ENCODE measurements around the gene CD101. TPM values are rescaled to one million over a fixed set of nuclear protein-coding genes. Genes with fewer than 3 reads are reported as not detected.
A peak's percentile ranks its signal among the peaks of the same experiment; 100 is the strongest.

The CD101 gene
- total RNA-seq, 1 experiment from 2014 or later: not detected

DNA sequence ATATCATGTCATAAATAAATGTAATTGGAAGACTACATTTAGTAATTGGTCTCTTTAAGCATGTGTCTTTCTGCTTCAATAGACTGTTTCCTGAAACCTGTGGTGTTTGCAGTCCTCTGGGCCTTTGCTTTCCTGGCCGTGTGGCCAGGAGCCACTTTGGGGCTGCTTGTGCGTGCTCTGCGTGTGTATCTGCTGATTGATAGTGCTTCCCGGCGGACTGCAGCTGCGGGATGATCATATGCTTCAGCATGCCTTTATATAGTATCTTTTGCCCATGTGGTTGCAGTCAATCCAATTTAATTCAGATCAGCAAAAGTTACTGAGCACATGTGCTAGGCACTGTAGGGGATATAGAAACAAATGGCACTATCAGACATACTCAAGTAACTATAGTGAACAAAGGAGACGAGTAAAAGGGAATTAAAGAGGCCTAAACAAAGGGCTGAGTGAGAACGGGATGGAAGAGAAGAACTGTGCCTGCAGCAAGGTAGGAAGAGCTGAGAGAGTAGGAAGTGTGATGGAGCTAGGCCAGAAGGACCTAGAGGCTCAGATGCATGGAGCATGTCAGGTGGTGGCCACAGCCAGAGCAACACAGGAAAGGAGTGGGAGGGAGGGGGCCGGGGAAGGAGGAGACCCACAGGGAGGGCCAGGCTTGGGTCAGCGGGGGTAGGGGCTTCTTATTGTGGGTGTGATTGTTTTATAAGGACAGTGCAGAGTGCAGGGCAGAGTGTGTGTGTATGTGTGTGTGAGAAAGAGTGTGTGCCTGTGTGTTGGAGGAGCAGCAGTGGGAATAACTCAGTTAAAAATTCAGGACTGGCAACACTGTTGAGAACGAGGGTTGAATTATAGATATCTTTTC lies 31.4 kb downstream of the CD101 start:
- no peak for DNase-seq (ENCODE audit: low read depth, low spot score)
- in situ Hi-C loops (cut with HindIII; ENCODE audit: low pct_unique_long_range_greater_than_20kb, low sequenced_read_pairs): no loop called here

DNA sequence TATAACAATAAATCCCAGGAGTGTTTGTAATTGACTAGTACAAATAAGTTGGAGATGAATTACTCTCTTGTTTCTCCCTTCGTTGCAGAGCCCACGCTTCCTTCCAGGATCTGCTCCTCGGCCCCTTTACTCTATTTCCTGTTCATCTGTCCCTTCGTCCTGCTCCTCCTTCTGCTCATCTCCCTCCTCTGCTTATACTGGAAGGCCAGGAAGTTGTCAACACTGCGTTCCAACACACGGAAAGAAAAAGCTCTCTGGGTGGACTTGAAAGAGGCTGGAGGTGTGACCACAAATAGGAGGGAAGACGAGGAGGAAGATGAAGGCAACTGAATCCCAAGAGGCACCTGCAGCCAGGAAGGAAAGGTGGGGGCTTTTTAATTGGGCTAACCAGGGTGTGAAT lies 32.2 kb downstream of the CD101 start:
- no peak for DNase-seq (ENCODE audit: low read depth, low spot score)
- in situ Hi-C loops (cut with HindIII; ENCODE audit: low pct_unique_long_range_greater_than_20kb, low sequenced_read_pairs): no loop called here

DNA sequence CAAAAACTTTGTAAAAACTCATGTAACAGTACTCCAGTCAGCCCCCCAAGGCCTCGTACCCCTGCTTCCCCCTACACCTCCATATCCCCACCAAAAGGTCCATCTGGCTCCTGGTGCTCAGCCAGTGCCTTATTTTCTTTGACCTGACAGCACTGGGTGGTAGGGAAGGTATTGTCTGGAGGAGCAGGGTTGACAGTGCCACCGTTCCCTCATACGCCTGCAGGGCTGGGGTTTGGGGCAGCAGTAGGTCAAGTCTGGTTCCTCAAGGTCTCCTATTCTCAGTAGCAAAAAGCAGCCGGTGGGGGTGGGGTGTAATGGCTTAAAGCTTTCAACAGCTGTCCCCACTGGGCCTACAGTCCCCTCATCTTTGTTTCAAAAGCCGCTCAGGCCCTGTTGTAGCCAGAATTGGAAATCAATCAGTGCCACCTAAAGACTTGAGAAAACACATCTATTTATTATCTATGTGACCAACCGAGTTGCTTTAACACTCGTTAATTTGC lies 33.3 kb downstream of the CD101 start:
- no peak for DNase-seq (ENCODE audit: low read depth, low spot score)
- in situ Hi-C loops (cut with HindIII; ENCODE audit: low pct_unique_long_range_greater_than_20kb, low sequenced_read_pairs): no loop called here

DNA sequence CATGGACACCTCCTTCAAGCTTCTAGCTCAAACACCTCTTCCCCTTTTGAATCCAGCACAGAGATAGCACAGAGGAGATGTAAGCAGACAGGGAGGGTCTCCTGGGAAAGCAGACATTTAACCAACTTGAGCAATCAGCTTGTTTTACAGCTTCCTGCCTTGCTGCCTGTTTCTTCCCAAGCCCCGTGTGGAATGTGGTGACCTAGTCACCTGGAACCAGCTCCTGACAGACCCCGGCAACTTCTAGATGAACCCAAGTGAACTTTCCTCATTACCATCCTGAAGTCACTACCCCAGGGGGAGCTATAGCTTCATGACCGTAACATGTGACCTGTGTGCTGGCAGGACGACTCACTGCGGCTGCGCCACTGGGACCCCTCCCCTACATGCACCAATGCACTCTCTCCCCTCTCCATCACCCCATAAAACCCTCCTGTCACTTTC lies 34.5 kb downstream of the CD101 start:
- in situ Hi-C loops (cut with HindIII; ENCODE audit: low pct_unique_long_range_greater_than_20kb, low sequenced_read_pairs): no loop called here
- DNase-seq (ENCODE audit: low read depth, low spot score): no peak

DNA sequence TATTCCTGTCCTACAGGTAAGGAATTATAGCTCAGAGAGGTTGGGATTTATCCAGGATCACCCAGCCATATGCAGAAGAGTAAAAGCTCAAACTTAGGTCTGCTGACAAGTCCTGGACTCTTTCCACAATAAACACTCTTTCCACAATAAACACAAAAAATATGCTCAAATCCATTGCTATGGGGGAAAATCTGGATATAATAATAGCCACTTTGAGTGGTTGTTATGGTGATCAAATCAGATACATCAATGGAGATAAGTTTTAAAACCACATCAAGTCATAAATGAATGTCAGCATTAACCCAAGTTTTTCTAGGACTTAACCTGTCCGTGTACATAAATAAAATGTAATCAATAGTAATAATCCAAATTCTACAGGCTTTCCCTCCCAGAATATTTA lies 36.2 kb downstream of the CD101 start:
- DNase-seq (ENCODE audit: low read depth, low spot score): no peak
- in situ Hi-C loops (cut with HindIII; ENCODE audit: low pct_unique_long_range_greater_than_20kb, low sequenced_read_pairs): no loop called here

DNA sequence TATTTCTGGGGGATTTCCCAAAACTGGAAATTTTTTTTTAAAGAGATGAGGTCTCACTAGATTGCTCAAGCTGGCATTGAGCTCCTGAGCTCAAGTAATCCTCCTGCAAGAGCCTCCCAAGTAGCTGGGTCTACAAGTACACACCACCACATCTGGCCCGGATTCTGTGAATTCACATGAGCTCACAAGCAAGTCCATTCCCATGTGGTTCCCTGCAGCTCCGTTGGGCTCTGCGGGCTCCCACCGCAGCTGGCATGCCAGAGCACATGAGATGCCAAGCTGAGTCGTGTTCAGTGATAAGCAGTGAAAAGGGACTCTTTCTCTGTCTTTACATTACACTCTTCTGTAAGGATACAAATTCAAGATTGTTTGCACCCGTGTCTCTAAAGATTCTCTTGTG lies 36.7 kb downstream of the CD101 start:
- in situ Hi-C loops (cut with HindIII; ENCODE audit: low pct_unique_long_range_greater_than_20kb, low sequenced_read_pairs): no loop called here
- no peak for DNase-seq (ENCODE audit: low read depth, low spot score)

DNA sequence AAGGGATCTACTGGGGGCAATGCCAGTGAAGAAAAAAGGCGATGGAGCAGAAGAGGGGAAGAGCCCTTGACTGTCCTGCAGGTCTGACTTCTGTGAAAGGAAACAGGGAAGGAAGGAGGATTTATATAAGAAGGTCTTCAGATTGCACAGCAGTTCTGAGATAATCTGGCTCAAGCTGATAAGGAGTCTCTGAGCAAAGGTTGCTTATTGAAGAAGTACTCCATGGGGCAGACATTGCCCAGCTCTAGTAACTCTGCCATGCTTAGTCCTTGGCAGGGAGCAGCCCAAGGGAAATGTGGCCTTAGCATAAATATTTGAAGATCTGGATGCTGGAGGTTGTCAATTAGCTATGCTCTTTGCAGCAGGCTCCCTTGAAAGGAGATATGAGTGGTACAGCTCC lies 42.7 kb downstream of the CD101 start:
- in situ Hi-C loops (cut with HindIII; ENCODE audit: low pct_unique_long_range_greater_than_20kb, low sequenced_read_pairs): no loop called here
- DNase-seq (ENCODE audit: low read depth, low spot score): no peak

DNA sequence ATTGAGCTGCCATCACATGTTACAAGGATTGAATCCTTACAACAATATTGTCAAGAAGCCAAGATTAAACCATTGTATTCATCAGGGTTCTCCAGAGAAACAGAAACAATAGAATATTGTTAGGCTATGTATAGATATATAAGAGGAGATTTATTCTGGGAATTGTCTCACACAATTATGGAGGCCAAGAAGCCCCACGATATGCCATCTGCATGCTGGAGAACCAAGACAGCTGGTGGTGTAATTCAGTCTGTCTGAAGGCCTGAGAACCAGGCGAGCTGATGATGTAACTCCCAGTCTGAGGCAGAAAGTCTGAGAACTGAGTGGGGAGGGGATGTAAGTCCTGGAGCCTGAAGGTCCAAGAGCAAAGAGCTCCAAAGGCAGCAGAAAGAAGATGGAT lies 44.1 kb downstream of the CD101 start:
- in situ Hi-C loops (cut with HindIII; ENCODE audit: low pct_unique_long_range_greater_than_20kb, low sequenced_read_pairs): no loop called here
- DNase-seq (ENCODE audit: low read depth, low spot score): peak; percentile 7

DNA sequence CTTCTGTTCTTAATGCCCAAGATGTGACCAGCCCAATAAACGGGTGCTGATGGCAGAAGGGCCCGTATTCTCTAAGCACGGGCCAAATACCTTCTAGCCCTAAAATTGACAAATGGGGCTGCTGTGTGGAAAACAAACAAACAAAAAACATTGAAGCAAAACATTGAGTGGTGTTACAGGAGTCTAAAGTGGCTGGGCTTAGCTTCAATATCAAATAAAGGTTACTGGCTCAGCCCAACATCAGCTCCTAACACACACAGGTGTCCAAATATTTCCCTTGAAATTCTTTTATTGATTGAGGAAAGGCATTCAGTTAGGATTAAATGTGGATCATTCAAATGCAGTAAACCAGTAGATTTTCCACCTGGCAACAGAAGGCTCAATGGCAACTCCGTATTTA lies 45.2 kb downstream of the CD101 start:
- in situ Hi-C loops (cut with HindIII; ENCODE audit: low pct_unique_long_range_greater_than_20kb, low sequenced_read_pairs): no loop called here
- no peak for DNase-seq (ENCODE audit: low read depth, low spot score)

DNA sequence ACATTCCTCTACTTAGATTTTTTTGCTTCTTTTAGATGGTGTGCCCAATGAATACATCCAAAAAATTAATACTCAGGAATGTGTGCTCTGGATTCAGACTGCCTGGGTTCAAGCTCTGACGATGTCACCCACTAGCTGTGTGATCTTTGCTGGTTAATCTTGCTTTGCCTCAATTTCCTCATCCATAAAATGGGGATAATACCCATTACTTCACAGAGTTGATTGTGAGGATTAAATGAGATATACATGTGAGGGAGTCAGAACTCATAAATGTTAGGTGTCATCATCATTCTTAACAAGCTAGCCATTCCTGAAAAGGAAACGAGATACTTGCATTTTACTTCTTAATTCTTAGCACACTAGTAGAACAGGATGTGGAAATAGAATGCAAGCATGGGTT lies 45.7 kb downstream of the CD101 start:
- no peak for DNase-seq (ENCODE audit: low read depth, low spot score)
- in situ Hi-C loops (cut with HindIII; ENCODE audit: low pct_unique_long_range_greater_than_20kb, low sequenced_read_pairs): no loop called here

DNA sequence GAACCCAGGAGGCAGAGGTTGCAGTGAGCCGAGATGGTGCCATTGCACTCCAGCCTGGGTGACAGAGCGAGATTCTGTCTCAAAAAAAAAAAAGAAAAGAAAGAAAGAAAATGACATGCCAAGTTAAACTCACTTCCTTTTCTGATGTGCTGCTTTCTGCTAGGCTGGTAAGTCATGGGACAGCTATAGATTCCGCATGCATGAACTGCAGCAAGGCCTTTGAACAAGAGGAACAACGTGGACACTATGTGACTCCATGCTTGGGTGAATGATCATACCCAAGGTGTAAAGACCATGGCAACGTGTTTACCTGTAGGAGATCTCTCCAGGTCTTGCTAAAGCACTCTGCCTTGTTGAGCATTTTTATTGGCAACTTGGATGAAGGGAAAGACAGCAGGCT lies 48.3 kb downstream of the CD101 start:
- in situ Hi-C loops (cut with HindIII; ENCODE audit: low pct_unique_long_range_greater_than_20kb, low sequenced_read_pairs): loop anchor here (25.0 kb wide), 2 partner anchors 163 to 237 kb away; no protein-coding TSS in a partner anchor
- no peak for DNase-seq (ENCODE audit: low read depth, low spot score)

DNA sequence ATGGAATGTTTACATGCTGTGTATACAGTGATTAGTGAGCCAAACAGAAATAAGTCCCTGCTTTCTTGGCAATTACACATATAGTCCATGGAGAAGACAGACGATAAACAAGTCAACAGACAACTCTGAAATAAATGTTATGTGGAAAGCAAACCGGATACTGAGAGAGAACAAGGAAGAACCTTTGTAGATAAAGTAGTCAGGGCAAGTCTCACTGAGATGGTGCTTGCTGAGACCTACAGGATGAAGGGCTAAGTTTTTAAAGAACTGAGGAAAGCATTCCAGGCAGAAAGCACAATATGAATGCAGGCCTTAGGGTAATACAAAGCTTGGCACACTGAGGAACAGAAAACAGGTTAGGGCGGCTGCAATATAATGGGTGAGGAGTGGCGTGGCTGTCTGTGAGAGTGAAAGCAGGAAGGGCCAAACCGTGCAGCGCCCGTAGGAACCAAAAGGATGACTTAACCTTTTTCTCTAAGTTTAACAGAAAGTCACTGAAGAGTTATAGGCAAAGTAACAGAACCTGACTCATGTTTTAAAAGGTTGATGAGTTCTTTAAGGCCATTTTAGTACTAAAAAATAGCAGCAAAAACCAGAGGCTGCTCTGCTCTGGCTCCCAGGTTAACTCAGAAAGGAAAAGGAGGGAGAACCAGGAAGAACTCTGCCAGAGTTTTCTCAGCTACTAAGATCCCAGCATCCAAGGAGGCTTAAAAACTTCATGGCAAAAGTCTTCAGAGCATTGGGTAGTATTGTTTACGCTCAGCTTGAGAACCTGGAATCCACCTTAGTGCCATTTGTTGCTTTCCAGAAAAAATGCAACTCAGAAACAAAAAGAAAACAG lies 49.9 kb downstream of the CD101 start:
- in situ Hi-C loops (cut with HindIII; ENCODE audit: low pct_unique_long_range_greater_than_20kb, low sequenced_read_pairs): loop anchor here (25.0 kb wide), 2 partner anchors 164 to 236 kb away; no protein-coding TSS in a partner anchor
- peak; percentile 11 for DNase-seq (ENCODE audit: low read depth, low spot score)

DNA sequence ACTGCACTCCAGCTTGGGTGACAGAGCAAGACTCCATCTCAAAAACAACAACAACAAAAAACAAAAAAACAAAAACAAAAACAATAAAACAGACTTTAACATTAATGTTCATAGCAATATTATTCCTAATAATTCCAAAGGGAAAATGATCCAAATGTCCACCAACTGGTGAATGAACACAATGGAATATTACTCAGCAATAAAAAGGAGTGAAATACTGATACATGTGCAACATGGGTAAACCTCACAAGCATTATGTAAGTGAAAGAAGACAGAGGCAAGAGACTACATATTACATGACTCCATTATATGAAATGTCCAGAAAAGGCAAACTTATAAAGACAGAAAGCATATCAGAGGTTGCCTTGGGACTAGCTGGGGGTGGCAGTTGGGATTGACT lies 52.5 kb downstream of the CD101 start:
- in situ Hi-C loops (cut with HindIII; ENCODE audit: low pct_unique_long_range_greater_than_20kb, low sequenced_read_pairs): loop anchor here (25.0 kb wide), 2 partner anchors 167 to 233 kb away; no protein-coding TSS in a partner anchor
- no peak for DNase-seq (ENCODE audit: low read depth, low spot score)

DNA sequence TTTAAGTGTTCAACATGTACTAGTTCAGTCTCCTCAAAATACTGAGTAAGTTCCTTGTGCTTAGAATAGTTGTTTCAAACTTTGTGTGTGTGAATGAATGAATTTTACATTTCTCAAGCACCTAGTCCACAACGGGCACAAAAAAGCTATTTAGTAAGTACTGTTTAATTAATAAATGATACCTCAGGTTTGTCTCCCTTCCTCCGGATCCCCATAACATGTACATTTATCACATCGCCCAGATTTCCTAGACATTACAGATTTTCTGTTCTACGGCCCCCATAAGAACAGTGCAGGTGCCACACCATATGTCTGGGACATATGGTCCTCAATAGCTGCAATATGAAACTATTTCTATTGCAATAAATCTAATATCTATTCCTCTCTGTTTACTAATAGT lies 57.2 kb downstream of the CD101 start:
- in situ Hi-C loops (cut with HindIII; ENCODE audit: low pct_unique_long_range_greater_than_20kb, low sequenced_read_pairs): loop anchor here (25.0 kb wide), 2 partner anchors 172 to 228 kb away; no protein-coding TSS in a partner anchor
- no peak for DNase-seq (ENCODE audit: low read depth, low spot score)

DNA sequence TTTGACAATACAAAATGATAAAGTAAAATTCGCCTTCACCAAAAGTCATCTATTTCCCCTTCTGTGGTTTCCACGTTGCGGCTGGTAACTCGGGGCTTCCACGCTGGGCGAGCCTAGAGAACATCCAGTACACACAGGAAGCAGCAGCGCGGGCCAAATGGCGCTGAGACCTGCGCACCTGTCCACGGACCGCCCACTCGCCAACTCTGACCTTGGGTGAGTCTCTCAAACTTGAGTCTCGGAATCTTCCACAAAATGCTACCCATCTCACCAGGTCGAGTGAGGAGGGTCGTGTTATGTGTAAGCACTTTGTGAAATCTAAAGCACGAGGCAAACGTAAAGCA lies 57.7 kb downstream of the CD101 start:
- in situ Hi-C loops (cut with HindIII; ENCODE audit: low pct_unique_long_range_greater_than_20kb, low sequenced_read_pairs): loop anchor here (25.0 kb wide), 2 partner anchors 172 to 228 kb away; no protein-coding TSS in a partner anchor
- peak; percentile 40 for DNase-seq (ENCODE audit: low read depth, low spot score)

DNA sequence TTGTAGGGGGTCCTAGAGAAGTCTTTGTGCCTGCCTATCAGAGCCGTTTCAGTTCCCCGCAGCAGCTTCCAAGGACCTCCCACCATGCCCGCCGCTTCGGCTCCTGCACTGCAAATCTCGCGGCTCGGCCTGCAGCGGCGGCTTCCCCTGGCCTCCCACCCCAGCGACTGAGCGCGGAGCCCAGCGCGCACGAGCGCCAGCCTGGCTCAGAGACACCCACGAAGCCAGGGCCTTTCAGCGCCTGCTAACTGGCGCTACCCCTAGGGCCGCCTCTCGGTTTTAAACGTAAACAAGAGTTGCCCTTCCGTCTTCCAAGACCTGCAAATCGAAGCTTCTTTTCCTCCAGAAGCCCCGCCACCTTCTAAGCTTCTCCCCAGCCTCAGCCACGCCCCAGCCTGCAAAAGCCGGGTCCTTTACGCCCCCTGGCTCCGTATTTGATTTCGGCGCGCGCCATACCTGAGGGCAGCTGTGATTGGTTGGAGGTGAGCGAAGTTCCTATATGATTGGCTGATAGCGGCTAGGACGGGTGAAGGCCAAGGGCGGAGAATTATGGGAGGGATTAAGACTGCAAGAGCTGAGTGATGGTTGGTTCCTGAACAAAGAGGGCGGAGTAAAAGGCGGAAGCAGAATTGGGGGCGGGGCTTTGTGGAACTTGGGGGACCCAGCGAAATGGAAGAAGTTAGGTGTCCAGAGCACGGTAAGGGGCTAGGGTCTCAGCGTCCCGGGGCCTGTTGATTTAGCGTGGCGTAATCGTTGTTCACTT lies 58.3 kb downstream of the CD101 start, which contains the start of gene TTF2:
TSS of gene TTF2 (plus strand) at position 649 of the 763 bp plus-strand sequence. CDS start at position 670, 21 bp downstream.
- DNase-seq (ENCODE audit: low read depth, low spot score): peak; percentile 99
- in situ Hi-C loops (cut with HindIII; ENCODE audit: low pct_unique_long_range_greater_than_20kb, low sequenced_read_pairs): loop anchor here (25.0 kb wide), 2 partner anchors 173 to 227 kb away; no protein-coding TSS in a partner anchor

All from SK-MEL-5 (cell line).